A549 (cell line): Measurements from ENCODE around the gene MYO18B. TPM values are rescaled to one million over a fixed set of nuclear protein-coding genes. Genes with fewer than 3 reads are reported as not detected.
A peak's percentile ranks its signal among the peaks of the same experiment; 100 is the strongest.

Source experiments
- ATAC-seq, 2 experiments: fragments of 200-7000 bp in 1 of 2; fragments of >200 bp in 1 of 2; cut with Nextera tagmentation in 1 of 2; cut with Tn5 transposase in 1 of 2; 3 replicates each; pipeline versions ENCODE4 v1.8.0 to v1.9.1; 2018 to 2020; ENCODE audit warnings: mild to moderate bottlenecking in 1 of 2, moderate library complexity in 1 of 2
- CTCF ChIA-PET: fragments of 300-600 bp; sonication (Branson Sonifier 250); formaldehyde crosslinking; extraction: SDS; loops from one replicate; lab custom pipeline; 2021; ENCODE audit warnings: antibody characterized with exemption, inconsistent platforms; lab: Yijun Ruan, JAX
- POLR2A ChIA-PET: fragments of 350-600 bp; formaldehyde crosslinking; extraction: SDS; loops from one replicate; lab custom pipeline; 2021; ENCODE audit warnings: antibody characterized with exemption, inconsistent platforms; lab: Yijun Ruan, JAX
- DNase-seq, 2 experiments: peaks; one replicate each; pipeline versions ENCODE4 v3.0.0 to v3.0.0-alpha.2; 2011 to 2016; ENCODE audit warnings: low read depth in 1 of 2, low spot score in 1 of 2
- FAIRE-seq: peaks from 2 replicates; lab custom pipeline; 2011; peaks lifted over from hg19 to GRCh38; lab: Jason Lieb, UNC
- H3K27ac ChIP-seq, 2 experiments: fragments of >200 bp; sonication (Bioruptor Twin); formaldehyde crosslinking; 3 replicates each; pipeline ENCODE4 v1.5.1; 2016 to 2017
- H3K4me1 ChIP-seq: fragments of >200 bp; sonication (Bioruptor Twin); formaldehyde crosslinking; 3 replicates; pipeline ENCODE4 v1.6.1; 2016
- H3K4me2 ChIP-seq: fragments of >200 bp; sonication (Bioruptor Twin); formaldehyde crosslinking; 3 replicates; pipeline ENCODE4 v1.6.1; 2016
- H3K4me3 ChIP-seq: fragments of >200 bp; sonication (Bioruptor Twin); formaldehyde crosslinking; 3 replicates; pipeline ENCODE4 v1.5.1; 2016
- H3K9me3 ChIP-seq: fragments of >200 bp; sonication (Bioruptor Twin); formaldehyde crosslinking; 3 replicates; pipeline ENCODE4 v1.6.1; 2016
- BHLHE40 ChIP-seq: IDR thresholded peaks from 2 replicates; pipeline ENCODE4 v1.6.1; 2012; ENCODE audit warnings: low read depth, low read length, inconsistent platforms
- CBX8 ChIP-seq: fragments of 200-600 bp; sonication (generic); IDR thresholded peaks from 2 replicates; pipeline ENCODE4 v1.6.1; 2016
- CEBPB ChIP-seq, 2 experiments: fragments of >200 bp in 1 of 2; sonication (Bioruptor Twin) in 1 of 2; formaldehyde crosslinking in 1 of 2; IDR thresholded peaks; 2 replicates each; pipeline ENCODE4 v1.6.1; 2012 to 2016
- CHD4 ChIP-seq: fragments of 200-600 bp; sonication (generic); IDR thresholded peaks from 2 replicates; pipeline ENCODE4 v1.6.1; 2016; ENCODE audit warnings: antibody characterized with exemption, mild to moderate bottlenecking, borderline replicate concordance
- E2F6 ChIP-seq: IDR thresholded peaks from 2 replicates; pipeline ENCODE4 v1.6.1; 2012; ENCODE audit warnings: low read depth, borderline replicate concordance
- ELK1 ChIP-seq: fragments of 150-350 bp; IDR thresholded peaks from 2 replicates; pipeline ENCODE4 v1.6.1; 2014; ENCODE audit warnings: low read depth, mild to moderate bottlenecking, low read length
- ESRRA ChIP-seq: fragments of 150-350 bp; IDR thresholded peaks from 2 replicates; pipeline ENCODE4 v1.6.1; 2014; ENCODE audit warnings: mild to moderate bottlenecking, low read length, borderline replicate concordance
- FOSB ChIP-seq: fragments of 250-450 bp; sonication (Bioruptor Pico); IDR thresholded peaks from 2 replicates; pipeline ENCODE4 v1.5.0; 2020; ENCODE audit warnings: mild to moderate bottlenecking, moderate library complexity
- FOSL2 ChIP-seq, 2 experiments: fragments of 450-650 bp in 1 of 2; fragments of >200 bp in 1 of 2; sonication (Bioruptor Twin) in 1 of 2; formaldehyde crosslinking; IDR thresholded peaks; 2 replicates each; pipeline versions ENCODE4 v1.5.0 to v1.6.1; 2016 to 2020; ENCODE audit warnings: mild to moderate bottlenecking in 1 of 2, moderate library complexity in 1 of 2
- HES2 ChIP-seq: fragments of >200 bp; sonication (Bioruptor Twin); formaldehyde crosslinking; IDR thresholded peaks from 2 replicates; pipeline ENCODE4 v1.6.1; 2016
- HOXA7 ChIP-seq: fragments of 250-450 bp; sonication (Bioruptor Pico); IDR thresholded peaks from 2 replicates; pipeline ENCODE4 v1.5.0; 2020; ENCODE audit warnings: mild to moderate bottlenecking, moderate library complexity
- HOXB13 ChIP-seq: fragments of 250-450 bp; sonication (Bioruptor Pico); IDR thresholded peaks from 2 replicates; pipeline ENCODE4 v1.5.0; 2020; ENCODE audit warnings: low read depth, mild to moderate bottlenecking, moderate library complexity
- JUN ChIP-seq, 2 experiments: fragments of >200 bp; sonication (Bioruptor Twin); formaldehyde crosslinking; IDR thresholded peaks; 2 replicates in 1 of 2; 3 replicates in 1 of 2; pipeline ENCODE4 v1.6.1; 2016 to 2017
- KDM1A ChIP-seq: fragments of 200-600 bp; sonication (generic); IDR thresholded peaks from 2 replicates; pipeline ENCODE4 v1.6.1; 2016; ENCODE audit warnings: low read depth, mild to moderate bottlenecking
- MAFK ChIP-seq: fragments of 450-650 bp; IDR thresholded peaks from 2 replicates; pipeline ENCODE4 v1.6.1; 2014; ENCODE audit not compliant: partially characterized antibody
- MAZ ChIP-seq: fragments of 150-350 bp; IDR thresholded peaks from 2 replicates; pipeline ENCODE4 v1.6.1; 2014; ENCODE audit warnings: antibody characterized with exemption, low read depth, low read length, borderline replicate concordance
- NFE2L2 ChIP-seq: fragments of 150-350 bp; conservative IDR thresholded peaks from 2 replicates; pipeline ENCODE4 v1.6.1; 2014; ENCODE audit warnings: low read length
- NR3C1 ChIP-seq: fragments of >200 bp; sonication (Bioruptor Twin); formaldehyde crosslinking; IDR thresholded peaks from 3 replicates; pipeline ENCODE4 v1.6.1; 2017
- PHF8 ChIP-seq: fragments of 200-600 bp; sonication (generic); IDR thresholded peaks from 2 replicates; pipeline ENCODE4 v1.6.1; 2016; ENCODE audit warnings: low read depth, mild to moderate bottlenecking, antibody characterized with exemption, moderate library complexity, borderline replicate concordance
- POLR2A ChIP-seq: IDR thresholded peaks from 2 replicates; pipeline ENCODE4 v1.6.1; 2012; ENCODE audit warnings: mild to moderate bottlenecking, low read length
- RCOR1 ChIP-seq: fragments of 150-350 bp; IDR thresholded peaks from 2 replicates; pipeline ENCODE4 v1.6.1; 2014; ENCODE audit warnings: antibody characterized with exemption, low read length, low read depth
- RFX5 ChIP-seq: fragments of 450-650 bp; IDR thresholded peaks from 2 replicates; pipeline ENCODE4 v1.7.1; 2014; ENCODE audit warnings: antibody characterized with exemption, mild to moderate bottlenecking, moderate library complexity
- SMC3 ChIP-seq: fragments of >200 bp; sonication (Bioruptor Twin); formaldehyde crosslinking; IDR thresholded peaks from 3 replicates; pipeline ENCODE4 v1.6.1; 2018; ENCODE audit warnings: inconsistent platforms
- SREBF2 ChIP-seq: fragments of 450-650 bp; IDR thresholded peaks from 2 replicates; pipeline ENCODE4 v1.6.1; 2014; ENCODE audit warnings: mild to moderate bottlenecking, moderate library complexity
- TP53 ChIP-seq: fragments of 250-450 bp; sonication (Bioruptor Pico); IDR thresholded peaks from 2 replicates; pipeline ENCODE4 v1.5.0; 2021; ENCODE audit warnings: mild to moderate bottlenecking, moderate library complexity
- ZNF302 ChIP-seq: fragments of 250-450 bp; sonication (Bioruptor Pico); IDR thresholded peaks from 2 replicates; pipeline ENCODE4 v1.9.0; 2021; ENCODE audit warnings: inconsistent platforms, mild to moderate bottlenecking, moderate library complexity
- ZSCAN20 ChIP-seq: fragments of 250-450 bp; sonication (Bioruptor Pico); IDR thresholded peaks from 2 replicates; pipeline ENCODE4 v1.8.0; 2022; ENCODE audit warnings: mild to moderate bottlenecking, moderate library complexity
- WGBS: methylation state at CpG from one replicate; pipeline ENCODE4 v1.1.6; 2017; ENCODE audit errors: missing lambda C conversion rate; 5-methylcytosine and 5-hydroxymethylcytosine counted together
- polyA plus RNA-seq, 4 experiments: library from polyadenylated mRNA; depleted of rRNA in 3 of 4; stranded (reverse); fragments of >200 nt; fragmentation: RNase III in 1 of 4; extraction: RNeasy Plus Mini Kit Qiagen cat#74134 plus additional on column Dnase treatment in 1 of 4; gene quantifications; 2 replicates in 3 of 4; 3 replicates in 1 of 4; pipeline ENCODE4 v1.2.3, GENCODE V29; 2011 to 2017
- TF ChIP-seq, protein P1 (sequence below): fragments of >200 bp; sonication (Bioruptor Twin); formaldehyde crosslinking; IDR thresholded peaks from 3 replicates; pipeline ENCODE4 v1.6.1; 2016

The MYO18B gene
- polyA plus RNA-seq, 2 of the 4 experiments (the other 2 are of a cell fraction), result 0.01 TPM

DNA sequence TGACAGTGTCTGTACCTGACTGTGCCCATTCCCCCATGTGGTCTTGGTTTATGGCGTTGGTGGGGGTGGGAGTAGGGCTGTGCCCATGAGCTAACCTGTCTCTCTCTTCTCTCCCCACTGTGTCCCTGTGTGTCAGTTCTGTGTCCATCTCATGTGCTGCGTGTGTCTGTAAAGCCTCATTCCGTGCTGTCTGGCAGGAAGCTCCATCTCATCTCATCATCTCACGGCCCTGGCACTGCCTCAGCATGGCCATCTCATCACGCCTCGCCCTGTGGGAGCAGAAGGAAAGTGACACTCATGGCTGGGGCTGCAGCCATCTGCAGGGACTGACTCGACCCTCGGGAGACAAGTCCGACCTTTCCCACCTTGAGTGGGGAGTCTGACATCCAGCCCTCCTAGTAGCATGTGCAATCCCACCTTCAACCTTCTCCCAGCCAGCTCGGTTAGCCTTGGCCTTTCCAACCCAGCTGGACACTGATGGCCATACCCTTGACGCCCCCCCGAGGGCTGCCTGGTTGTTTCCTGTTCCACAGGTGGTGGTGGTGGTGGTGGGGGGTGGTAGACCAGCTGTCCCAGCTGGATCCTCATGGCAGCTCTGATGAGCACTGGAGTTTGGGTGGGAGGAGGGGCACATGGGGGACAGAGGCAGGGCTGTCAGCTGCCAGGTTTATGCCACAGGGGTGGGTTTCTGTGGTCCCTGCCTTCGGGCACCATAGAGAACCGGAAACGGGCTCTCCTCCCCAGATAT lies 19.0 kb downstream of the MYO18B start:
- ChIA-PET POLR2A (no interaction called here), CTCF (interaction anchor here (1.1 to 2.1 kb wide), 2 partner anchors 12 to 16 kb away, joined by 3 to 16 read pairs; no protein-coding TSS in a partner anchor)
- TF ChIP-seq ELK1, result no peak
- no peak for TF ChIP-seq BHLHE40
- TF ChIP-seq MAZ, result no peak
- no peak for TF ChIP-seq SMC3
- TF ChIP-seq KDM1A, result no peak
- no peak for TF ChIP-seq TP53 (CRISPR knock-in tag)
- no peak for TF ChIP-seq E2F6
- no peak for TF ChIP-seq CBX8
- no peak for TF ChIP-seq ZSCAN20
- TF ChIP-seq HOXA7 (CRISPR knock-in tag), result no peak
- TF ChIP-seq JUN (IDR thresholded peaks at IDR 0.05), result no peak
- no peak for TF ChIP-seq ESRRA
- TF ChIP-seq RFX5, result no peak
- TF ChIP-seq MAFK, result no peak
- no peak for TF ChIP-seq FOSB (CRISPR knock-in tag)
- TF ChIP-seq RCOR1, result no peak
- no peak for TF ChIP-seq PHF8
- TF ChIP-seq CHD4, result no peak
- Histone ChIP-seq H3K4me1 (peaks cover 11% of the 10 kb centered on the region; the same call in 2 of the 3 replicates), H3K4me2 (no peak overlapping the region), H3K4me3 (no peak overlapping the region), H3K27ac (peak overlapping the region; percentile 22 to 61; a peak in 3 of 6 replicates), H3K9me3 (peaks cover 4% of the 10 kb centered on the region; the same call in 1 of the 3 replicates)
- no peak for FAIRE-seq
- ATAC-seq, result no peak
- WGBS, result 82% methylated on average over 13 of the region's 15 CpGs
- DNase-seq, result no peak

GRCh38 chr22:25762147-25762546 lies 20.2 kb downstream of the MYO18B start:
- TF ChIP-seq NR3C1 (no peak), FOSL2 (IDR thresholded peaks at IDR 0.05) (no peak), FOSL2 (CRISPR knock-in tag; IDR thresholded peaks at IDR 0.05) (no peak), SREBF2 (no peak), TP53 (CRISPR knock-in tag) (no peak), NFE2L2 (no peak)
- Histone ChIP-seq H3K4me3 (no peak overlapping the region), H3K9me3 (peaks cover 10% of the 10 kb centered on the region; the same call in 1 of the 3 replicates), H3K4me1 (peaks cover 11% of the 10 kb centered on the region; the same call in 2 of the 3 replicates), H3K27ac (peak overlapping the region in 1 of 2 experiments; percentile 3; a peak in 1 of 6 replicates), H3K4me2 (no peak overlapping the region)
- POLR2A ChIA-PET, result no interaction called here
- FAIRE-seq (no peak), ATAC-seq (no peak), DNase-seq (no peak)
- CTCF ChIA-PET, result interaction anchor here (1.5 to 2.1 kb wide), 3 partner anchors 10 to 300 kb away, joined by 4 to 16 read pairs (median 5); no protein-coding TSS in a partner anchor
- 93% methylated on average over 5 of the region's 5 CpGs for WGBS

DNA sequence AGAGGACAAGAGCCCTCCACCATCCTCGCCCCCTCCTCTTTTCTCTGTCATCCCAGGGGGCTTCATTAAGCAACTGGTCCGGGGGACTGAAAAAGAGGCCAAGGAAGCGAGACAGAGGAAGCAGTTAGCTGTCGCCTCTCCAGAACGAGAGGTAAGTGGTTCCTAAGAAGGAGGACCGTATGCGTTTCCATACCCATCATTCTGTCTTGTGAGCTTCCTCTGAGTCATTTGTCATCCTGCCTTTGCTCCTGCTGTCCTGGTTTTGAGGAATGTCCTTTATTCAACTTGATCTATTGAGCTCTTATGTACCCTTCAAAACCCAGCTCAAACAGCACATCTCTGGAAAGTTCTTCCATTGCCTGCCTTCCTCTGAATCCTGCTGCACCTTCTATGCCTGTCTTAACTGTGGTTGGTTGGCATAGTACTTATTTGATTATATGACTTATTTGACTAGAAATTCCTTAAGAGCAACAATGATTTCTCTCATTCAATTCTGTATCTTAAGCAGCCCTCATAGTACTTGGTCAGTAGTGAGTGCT lies 21.3 kb downstream of the MYO18B start:
- Histone ChIP-seq H3K4me1 (peaks cover 11% of the 10 kb centered on the region; the same call in 2 of the 3 replicates), H3K27ac (no peak overlapping the region), H3K9me3 (peaks cover 10% of the 10 kb centered on the region; the same call in 1 of the 3 replicates), H3K4me2 (no peak overlapping the region), H3K4me3 (no peak overlapping the region)
- no peak for FAIRE-seq
- POLR2A ChIA-PET, result no interaction called here
- no peak for DNase-seq
- 49% methylated on average over 7 of the region's 7 CpGs for WGBS
- no peak for ATAC-seq
- CTCF ChIA-PET, result interaction anchor here (0.8 to 1.7 kb wide), 7 partner anchors 8 to 301 kb away, joined by 3 to 6 read pairs (median 4); no protein-coding TSS in a partner anchor
- TF ChIP-seq CEBPB (IDR thresholded peaks at IDR 0.05) (no peak), HOXB13 (no peak), ZNF302 (CRISPR knock-in tag) (no peak), HES2 (no peak), FOSL2 (IDR thresholded peaks at IDR 0.05) (no peak), FOSL2 (CRISPR knock-in tag; IDR thresholded peaks at IDR 0.05) (no peak), FOSB (CRISPR knock-in tag) (no peak), POLR2A (no peak)
- TF ChIP-seq, protein P1, sequence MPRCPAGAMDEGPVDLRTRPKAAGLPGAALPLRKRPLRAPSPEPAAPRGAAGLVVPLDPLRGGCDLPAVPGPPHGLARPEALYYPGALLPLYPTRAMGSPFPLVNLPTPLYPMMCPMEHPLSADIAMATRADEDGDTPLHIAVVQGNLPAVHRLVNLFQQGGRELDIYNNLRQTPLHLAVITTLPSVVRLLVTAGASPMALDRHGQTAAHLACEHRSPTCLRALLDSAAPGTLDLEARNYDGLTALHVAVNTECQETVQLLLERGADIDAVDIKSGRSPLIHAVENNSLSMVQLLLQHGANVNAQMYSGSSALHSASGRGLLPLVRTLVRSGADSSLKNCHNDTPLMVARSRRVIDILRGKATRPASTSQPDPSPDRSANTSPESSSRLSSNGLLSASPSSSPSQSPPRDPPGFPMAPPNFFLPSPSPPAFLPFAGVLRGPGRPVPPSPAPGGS, result no peak
